GM18505 (cell line): Measurements from ENCODE around the gene OR2A42.
"Not testable (repeated sequence)": the region's sequence is repeated elsewhere in the genome, so short reads cannot be mapped to it uniquely, and the experiment has no call there.

ENCODE experiments used
- ATAC-seq: cut with Tn5 transposase; IDR thresholded peaks from one replicate; pipeline ENCODE4 v1.9.1; 2021; ENCODE audit not compliant: unreplicated experiment
- POLR2A ChIP-seq: IDR thresholded peaks from 4 replicates; pipeline ENCODE4 v1.6.1; 2011; ENCODE audit warnings: borderline replicate concordance; ENCODE audit not compliant: insufficient read depth, insufficient read length; ENCODE audit errors: extremely low read depth

Gene OR2A42

GRCh38 chr7:144239365-144239764, at the start of gene OR2A42:
TSS of gene OR2A42 (minus strand) at chr7:144239605. CDS start at chr7:144232843, 6,762 bp downstream.
- ATAC-seq: not testable (repeated sequence)

- not testable (repeated sequence) for ATAC-seq
These were observed 47.9 kb upstream of the OR2A42 start for GRCh38 chr7:144287171-144287784.

GRCh38 chr7:144283716-144284115, 44.3 kb upstream of the OR2A42 start:
- not testable (repeated sequence) for ATAC-seq

GRCh38 chr7:144282490-144282889, 43.1 kb upstream of the OR2A42 start:
- ATAC-seq: not testable (repeated sequence)

GRCh38 chr7:144281981-144282380, 42.6 kb upstream of the OR2A42 start:
- ATAC-seq: not testable (repeated sequence)

GRCh38 chr7:144280010-144280409, 40.6 kb upstream of the OR2A42 start:
- ATAC-seq: not testable (repeated sequence)

- not testable (repeated sequence) for ATAC-seq
These were observed 35.9 kb upstream of the OR2A42 start for GRCh38 chr7:144275281-144275680.

GRCh38 chr7:144269188-144269587, 29.8 kb upstream of the OR2A42 start, which contains the start of gene CTAGE8:
TSS of gene CTAGE8 (minus strand) at chr7:144269288. CDS start at chr7:144269250, 38 bp downstream.
- ATAC-seq: not testable (repeated sequence)

- not testable (repeated sequence) for ATAC-seq
These were observed 25.3 kb upstream of the OR2A42 start, which contains the start of gene OR2A7 for GRCh38 chr7:144264692-144265091. TSS of gene OR2A7 (minus strand) at chr7:144264792. CDS start at chr7:144259628, 5,164 bp downstream.

- ATAC-seq: not testable (repeated sequence)
These were observed 22.7 kb upstream of the OR2A42 start for GRCh38 chr7:144262128-144262527.

- not testable (repeated sequence) for ATAC-seq
These were observed 19.7 kb upstream of the OR2A42 start for GRCh38 chr7:144259067-144259466.

- no peak for ATAC-seq
- TF ChIP-seq POLR2A: no peak
These were observed 16.7 kb upstream of the OR2A42 start for GRCh38 chr7:144256112-144256511.

GRCh38 chr7:144255471-144255897, 16.1 kb upstream of the OR2A42 start:
- TF ChIP-seq POLR2A: no peak
- no peak for ATAC-seq

GRCh38 chr7:144252307-144252706, 12.9 kb upstream of the OR2A42 start:
- ATAC-seq: not testable (repeated sequence)

GRCh38 chr7:144247674-144248330, 8.4 kb upstream of the OR2A42 start:
- not testable (repeated sequence) for ATAC-seq

GRCh38 chr7:144246967-144247366, 7.6 kb upstream of the OR2A42 start:
- ATAC-seq: not testable (repeated sequence)

GRCh38 chr7:144245372-144245771, 6.0 kb upstream of the OR2A42 start:
- not testable (repeated sequence) for ATAC-seq

GRCh38 chr7:144238530-144239082, 799 bp downstream of the OR2A42 start:
- not testable (repeated sequence) for ATAC-seq

- ATAC-seq: not testable (repeated sequence)
These were observed 6.4 kb downstream of the OR2A42 start for GRCh38 chr7:144233039-144233438.

- not testable (repeated sequence) for ATAC-seq
These were observed 8.4 kb downstream of the OR2A42 start for GRCh38 chr7:144231027-144231426.

GRCh38 chr7:144228810-144229209, 10.6 kb downstream of the OR2A42 start:
- ATAC-seq: not testable (repeated sequence)
